IMR-90 (cell line): Measurements from ENCODE around the gene CPD. TPM values are rescaled to one million over a fixed set of nuclear protein-coding genes. Genes with fewer than 3 reads are reported as not detected.

Experiments
- ATAC-seq: fragments of 200-7000 bp; cut with Tn5 transposase; 2 replicates; pipeline ENCODE4 v1.9.1; 2020; ENCODE audit warnings: low read depth, mild to moderate bottlenecking, moderate library complexity
- BruUV-seq: library from RNA; stranded (reverse); fragments of 400-500 nt; replicated peaks from 2 replicates; lab custom pipeline; 2021; lab: Mats Ljungman, UMichigan
- CTCF ChIA-PET: fragments of 300-600 bp; formaldehyde crosslinking; extraction: SDS; loops from one replicate; lab custom pipeline; 2021; ENCODE audit warnings: antibody characterized with exemption; lab: Yijun Ruan, JAX
- POLR2A ChIA-PET: fragments of 300-600 bp; sonication (Branson Sonifier 250); formaldehyde crosslinking; loops from one replicate; lab custom pipeline; 2022; ENCODE audit warnings: antibody characterized with exemption; ENCODE audit not compliant: unreplicated experiment; lab: Charles Lee
- DNase-seq: peaks from one replicate; pipeline ENCODE4 v3.0.0; 2013
- H2AFZ ChIP-seq: replicated peaks from 2 replicates; pipeline ENCODE3; 2013; ENCODE audit warnings: low read length, mild to moderate bottlenecking; ENCODE audit not compliant: poor library complexity
- H2AK5ac ChIP-seq: 2 replicates; pipeline ENCODE4 v1.6.1; 2013; ENCODE audit warnings: low read depth, low read length, inconsistent platforms
- H2AK9ac ChIP-seq: replicated peaks from 2 replicates; pipeline ENCODE3; 2013; ENCODE audit warnings: mild to moderate bottlenecking, low read depth, low read length, moderate library complexity; ENCODE audit not compliant: poor library complexity
- H2BK120ac ChIP-seq: 2 replicates; pipeline ENCODE4 v1.6.1; 2013; ENCODE audit warnings: low read depth, low read length, inconsistent platforms
- H2BK15ac ChIP-seq: 3 replicates; pipeline ENCODE4 v1.6.1; 2013; ENCODE audit warnings: low read depth, low read length, inconsistent platforms
- H2BK20ac ChIP-seq: 2 replicates; pipeline ENCODE4 v1.6.1; 2013; ENCODE audit warnings: low read depth, mild to moderate bottlenecking, inconsistent platforms, low read length, moderate library complexity
- H2BK5ac ChIP-seq: 2 replicates; pipeline ENCODE4 v1.6.1; 2013; ENCODE audit warnings: mild to moderate bottlenecking, low read depth, low read length, inconsistent platforms; ENCODE audit not compliant: poor library complexity, severe bottlenecking
- H3K14ac ChIP-seq: replicated peaks from 2 replicates; pipeline ENCODE4 v1.6.1; 2013; ENCODE audit warnings: low read depth, low read length, inconsistent platforms
- H3K18ac ChIP-seq: 2 replicates; pipeline ENCODE4 v1.6.1; 2013; ENCODE audit warnings: low read depth, low read length, control low read depth
- H3K23ac ChIP-seq: 2 replicates; pipeline ENCODE4 v1.6.1; 2013; ENCODE audit warnings: low read depth, low read length, inconsistent platforms
- H3K27ac ChIP-seq: 2 replicates; pipeline ENCODE4 v1.5.1; 2013; ENCODE audit warnings: mild to moderate bottlenecking, control low read depth, low read length; ENCODE audit not compliant: insufficient read depth
- H3K27me3 ChIP-seq: 2 replicates; pipeline ENCODE4 v1.6.1; 2013; ENCODE audit warnings: low read length; ENCODE audit not compliant: control insufficient read depth, insufficient read depth
- H3K36me3 ChIP-seq: 2 replicates; pipeline ENCODE4 v1.6.1; 2013; ENCODE audit warnings: low read length, mixed read lengths; ENCODE audit not compliant: control insufficient read depth, insufficient read depth
- H3K4ac ChIP-seq: 2 replicates; pipeline ENCODE4 v1.6.1; 2013; ENCODE audit warnings: low read depth, low read length, inconsistent platforms
- H3K4me1 ChIP-seq: 2 replicates; pipeline ENCODE4 v1.6.1; 2013; ENCODE audit warnings: low read length, mixed read lengths; ENCODE audit not compliant: control insufficient read depth, insufficient read depth
- H3K4me2 ChIP-seq: 2 replicates; pipeline ENCODE4 v1.6.1; 2013; ENCODE audit warnings: low read depth, mild to moderate bottlenecking, control low read depth, low read length, moderate library complexity
- H3K4me3 ChIP-seq: 2 replicates; pipeline ENCODE4 v1.5.1; 2013; ENCODE audit warnings: low read depth, mild to moderate bottlenecking, control low read depth, low read length, moderate library complexity; ENCODE audit not compliant: insufficient read depth
- H3K56ac ChIP-seq: 2 replicates; pipeline ENCODE4 v1.6.1; 2013; ENCODE audit warnings: low read length, inconsistent platforms; ENCODE audit not compliant: insufficient read depth; ENCODE audit errors: extremely low read depth
- H3K79me1 ChIP-seq, 2 experiments: 2 replicates each; pipeline ENCODE4 v1.6.1; 2013; ENCODE audit warnings: low read length in 2 of 2, inconsistent platforms in 1 of 2, low read depth in 1 of 2
- H3K9ac ChIP-seq: 2 replicates; pipeline ENCODE4 v1.6.1; 2013; ENCODE audit warnings: low read depth, low read length, control low read depth
- H3K9me1 ChIP-seq: 2 replicates; pipeline ENCODE4 v1.6.1; 2013; ENCODE audit warnings: low read length, inconsistent platforms; ENCODE audit not compliant: insufficient read depth
- H3K9me3 ChIP-seq: 2 replicates; pipeline ENCODE4 v1.6.1; 2013; ENCODE audit warnings: low read length; ENCODE audit not compliant: control insufficient read depth, insufficient read depth
- H4K20me1 ChIP-seq: 2 replicates; pipeline ENCODE4 v1.6.1; 2013; ENCODE audit warnings: low read length, inconsistent platforms; ENCODE audit not compliant: insufficient read depth
- H4K5ac ChIP-seq: 2 replicates; pipeline ENCODE4 v1.6.1; 2013; ENCODE audit warnings: mild to moderate bottlenecking, low read depth, low read length, control low read depth
- H4K8ac ChIP-seq, 2 experiments: 2 replicates each; pipeline ENCODE4 v1.6.1; 2013; ENCODE audit warnings: low read depth in 2 of 2, low read length in 2 of 2, control low read depth in 1 of 2, inconsistent platforms in 1 of 2
- H4K91ac ChIP-seq: 2 replicates; pipeline ENCODE4 v1.6.1; 2013; ENCODE audit warnings: low read depth, low read length, inconsistent platforms; ENCODE audit not compliant: insufficient read depth
- CHD1 ChIP-seq: IDR thresholded peaks from 2 replicates; pipeline ENCODE4 v1.6.1; 2012; ENCODE audit warnings: low read depth, low read length, improper control_type of control experiment
- POLR2A ChIP-seq: IDR thresholded peaks from 2 replicates; pipeline ENCODE4 v1.6.1; 2012; ENCODE audit warnings: mild to moderate bottlenecking, low read depth, low read length
- RFX5 ChIP-seq: IDR thresholded peaks from 2 replicates; pipeline ENCODE4 v1.8.0; 2012; ENCODE audit warnings: low read depth, mild to moderate bottlenecking, low read length, moderate library complexity
- WGBS, 2 experiments: methylation state at CpG; one replicate each; pipeline versions ENCODE4 v1.1.5 to v1.1.7; 2013; ENCODE audit warnings: missing lambda C conversion rate in 2 of 2; ENCODE audit not compliant: insufficient read length in 1 of 2; ENCODE audit errors: extremely low coverage in 2 of 2; 5-methylcytosine and 5-hydroxymethylcytosine counted together
- dilution Hi-C: fragments of 300-500 bp; cut with HindIII; formaldehyde crosslinking; loops from one replicate; pipeline ENCODE4 v1.14.3; 2018; ENCODE audit warnings: low sequenced_read_pairs; ENCODE audit not compliant: unreplicated experiment
- in situ Hi-C: fragments of 300-500 bp; cut with MboI; formaldehyde crosslinking; loops from 3 replicates; pipeline ENCODE4 v1.14.3; 2019; ENCODE audit warnings: low sequenced_read_pairs, inconsistent platforms, mixed read lengths
- intact Hi-C: fragments of 100-400 bp; cut with micrococcal nuclease; formaldehyde crosslinking; loops from 2 replicates; pipeline ENCODE4 v1.10.0; 2022
- polyA plus RNA-seq, 3 experiments: library from polyadenylated mRNA; depleted of rRNA; stranded (reverse); fragments of >200 nt; gene quantifications; 2 replicates each; pipeline ENCODE4 v1.2.3, GENCODE V29; 2012; ENCODE audit warnings: low replicate concordance in 1 of 3
- total RNA-seq: library from RNA; depleted of rRNA; stranded (reverse); fragments of >200 nt; gene quantifications from 2 replicates; pipeline ENCODE4 v1.2.3, GENCODE V29; 2012
- TF ChIP-seq, protein P1 (sequence below): fragments of 150-350 bp; IDR thresholded peaks from 2 replicates; pipeline ENCODE4 v1.6.1; 2017; ENCODE audit warnings: mild to moderate bottlenecking, antibody characterized with exemption, low read length, low read depth

Gene CPD
- total and polyA plus RNA-seq, 2 of the 4 experiments (the other 2 are of a cell fraction) = 23.4 to 94.5 TPM

DNA sequence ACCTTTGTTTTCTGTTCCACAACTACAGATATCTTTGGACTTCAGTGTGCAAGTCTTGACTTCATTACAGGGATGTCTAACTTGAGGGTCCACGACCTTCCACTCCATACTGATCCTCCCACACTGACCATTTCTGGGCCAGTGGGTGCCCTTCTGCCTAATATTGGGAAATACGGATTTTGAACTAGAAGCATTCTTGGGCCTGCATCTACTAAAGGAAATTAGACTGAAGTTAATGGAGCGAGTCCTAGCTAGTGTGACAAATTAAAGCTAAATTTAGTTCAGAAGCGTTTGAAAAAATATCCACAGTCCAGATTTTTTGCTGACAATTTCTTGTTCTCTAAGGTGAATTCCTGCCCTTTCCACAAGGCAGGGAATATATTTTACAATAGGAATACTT, 34.9 kb upstream of the CPD start:
- H3K79me1 ChIP-seq = no peaks in the 10 kb centered on the region
- H4K91ac ChIP-seq = no peak overlapping the region
- whole genome bisulfite sequencing, 2 experiments = no CpG with 5 or more reads among the region's 4 CpGs
- intact Hi-C loops = loop anchor here (5.0 kb wide), 1 partner anchor 134 kb away; the partner anchor contains the start of gene GOSR1
- no peak overlapping the region for H3K14ac ChIP-seq
- no peaks in the 10 kb centered on the region for H3K9me3 ChIP-seq
- H2AK9ac ChIP-seq = no peak overlapping the region
- ATAC-seq = no peak
- no TSS peak for BruUV-seq
- no peak overlapping the region for H2BK20ac ChIP-seq
- H3K27me3 ChIP-seq = no peaks in the 10 kb centered on the region
- POLR2A ChIA-PET = no interaction called here
- no peak for DNase-seq
- H2AFZ ChIP-seq = no peak overlapping the region
- TF ChIP-seq, protein P1, sequence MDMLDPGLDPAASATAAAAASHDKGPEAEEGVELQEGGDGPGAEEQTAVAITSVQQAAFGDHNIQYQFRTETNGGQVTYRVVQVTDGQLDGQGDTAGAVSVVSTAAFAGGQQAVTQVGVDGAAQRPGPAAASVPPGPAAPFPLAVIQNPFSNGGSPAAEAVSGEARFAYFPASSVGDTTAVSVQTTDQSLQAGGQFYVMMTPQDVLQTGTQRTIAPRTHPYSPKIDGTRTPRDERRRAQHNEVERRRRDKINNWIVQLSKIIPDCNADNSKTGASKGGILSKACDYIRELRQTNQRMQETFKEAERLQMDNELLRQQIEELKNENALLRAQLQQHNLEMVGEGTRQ = no peak
- no peak for TF ChIP-seq CHD1
- TF ChIP-seq RFX5 = no peak
- no peak for TF ChIP-seq POLR2A
- H3K56ac ChIP-seq = no peak overlapping the region
- no peak overlapping the region for H2BK5ac ChIP-seq
- in situ Hi-C loops = no loop called here
- H3K9me1 ChIP-seq = peaks cover 9% of the 10 kb centered on the region
- no peak overlapping the region; the same call in 1 of the 2 replicates for H2AK5ac ChIP-seq
- no peak overlapping the region for H4K8ac ChIP-seq
- no peak overlapping the region for H3K18ac ChIP-seq
- H2BK15ac ChIP-seq = no peak overlapping the region; the same call in 2 of the 3 replicates
- H4K20me1 ChIP-seq = no peaks in the 10 kb centered on the region
- H3K4me3 ChIP-seq = no peak overlapping the region
- no peak overlapping the region for H4K5ac ChIP-seq
- H3K27ac ChIP-seq = no peak overlapping the region
- H3K4me1 ChIP-seq = peaks cover 19% of the 10 kb centered on the region
- H2BK120ac ChIP-seq = no peak overlapping the region
- no peak overlapping the region for H3K4me2 ChIP-seq
- dilution Hi-C loops = no loop called here
- H3K36me3 ChIP-seq = no peaks in the 10 kb centered on the region
- CTCF ChIA-PET = no interaction called here
- no peak overlapping the region for H3K9ac ChIP-seq
- H3K23ac ChIP-seq = no peak overlapping the region
- no peak overlapping the region for H3K4ac ChIP-seq
